Neural progenitor cell (in vitro differentiated cells): ENCODE results near the gene DCHS1.

Experiments
- EZH2phosphoT487 ChIP-seq: fragments of 200-600 bp; sonication (generic); IDR thresholded peaks from 2 replicates; pipeline ENCODE4 v1.6.1; 2017; ENCODE audit warnings: antibody characterized with exemption
- TF ChIP-seq, protein P1 (sequence below): fragments of 200-600 bp; sonication (generic); IDR thresholded peaks from 2 replicates; pipeline ENCODE4 v1.5.1; 2017; ENCODE audit warnings: antibody characterized with exemption, mild to moderate bottlenecking

DNA sequence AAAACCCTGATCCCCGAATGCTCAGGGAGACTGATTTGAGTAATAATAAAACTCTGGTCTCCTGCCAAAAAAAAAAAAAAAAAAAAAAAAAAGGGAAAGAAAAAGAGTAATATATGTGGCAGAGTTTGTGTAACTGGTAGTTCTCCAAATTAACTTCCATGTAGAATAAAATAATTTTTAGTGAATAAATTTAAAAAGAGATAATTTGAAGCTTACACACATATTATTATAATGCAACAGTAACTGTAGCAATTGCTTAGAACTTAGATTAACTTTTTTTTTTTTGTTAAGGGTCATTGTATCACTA lies 38.6 kb upstream of the DCHS1 start:
- TF ChIP-seq, protein P1, sequence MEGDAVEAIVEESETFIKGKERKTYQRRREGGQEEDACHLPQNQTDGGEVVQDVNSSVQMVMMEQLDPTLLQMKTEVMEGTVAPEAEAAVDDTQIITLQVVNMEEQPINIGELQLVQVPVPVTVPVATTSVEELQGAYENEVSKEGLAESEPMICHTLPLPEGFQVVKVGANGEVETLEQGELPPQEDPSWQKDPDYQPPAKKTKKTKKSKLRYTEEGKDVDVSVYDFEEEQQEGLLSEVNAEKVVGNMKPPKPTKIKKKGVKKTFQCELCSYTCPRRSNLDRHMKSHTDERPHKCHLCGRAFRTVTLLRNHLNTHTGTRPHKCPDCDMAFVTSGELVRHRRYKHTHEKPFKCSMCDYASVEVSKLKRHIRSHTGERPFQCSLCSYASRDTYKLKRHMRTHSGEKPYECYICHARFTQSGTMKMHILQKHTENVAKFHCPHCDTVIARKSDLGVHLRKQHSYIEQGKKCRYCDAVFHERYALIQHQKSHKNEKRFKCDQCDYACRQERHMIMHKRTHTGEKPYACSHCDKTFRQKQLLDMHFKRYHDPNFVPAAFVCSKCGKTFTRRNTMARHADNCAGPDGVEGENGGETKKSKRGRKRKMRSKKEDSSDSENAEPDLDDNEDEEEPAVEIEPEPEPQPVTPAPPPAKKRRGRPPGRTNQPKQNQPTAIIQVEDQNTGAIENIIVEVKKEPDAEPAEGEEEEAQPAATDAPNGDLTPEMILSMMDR = no peak
- no peak for TF ChIP-seq EZH2phosphoT487
